Right lobe of liver (tissue), 6 donors: ENCODE results near the gene BRPF3. TPM values are rescaled to one million over a fixed set of nuclear protein-coding genes. Genes with fewer than 3 reads are reported as not detected.
A peak's percentile ranks its signal among the peaks of the same experiment; 100 is the strongest.

ENCODE experiments used
- ATAC-seq, 4 donors: fragments of 200-7000 bp; cut with Tn5 transposase; one replicate each; pipeline ENCODE4 v1.9.1; 2020; ENCODE audit warnings: mild to moderate bottlenecking in 4 of 4, moderate library complexity in 4 of 4
- DNase-seq, 3 donors: peaks; one replicate each; pipeline ENCODE4 v3.0.0-alpha.2; 2020
- H3K27ac ChIP-seq, 3 donors: fragments of 200-600 bp; one replicate each; pipeline ENCODE4 v1.8.0; 2022
- H3K27me3 ChIP-seq, 2 donors: fragments of 200-600 bp; one replicate each; pipeline ENCODE4 v1.8.0; 2022
- H3K36me3 ChIP-seq, 4 donors: fragments of 200-600 bp; sonication (generic) in 1 of 4; one replicate each; pipeline versions ENCODE4 v1.5.1 to v1.8.0; 2017 to 2022; ENCODE audit warnings: control low read depth in 1 of 4
- H3K4me1 ChIP-seq, 4 donors: fragments of 200-600 bp; sonication (generic) in 1 of 4; one replicate each; pipeline versions ENCODE4 v1.5.1 to v1.8.0; 2017 to 2022; ENCODE audit warnings: control low read depth in 1 of 4
- H3K4me3 ChIP-seq, 3 donors: fragments of 200-600 bp; one replicate each; pipeline ENCODE4 v1.8.0; 2022
- H3K9me3 ChIP-seq, 4 donors: fragments of 200-600 bp; sonication (generic) in 1 of 4; one replicate each; pipeline versions ENCODE4 v1.5.1 to v1.8.0; 2017 to 2022; ENCODE audit warnings: control low read depth in 1 of 4
- POLR2A ChIP-seq: fragments of 450-650 bp; IDR thresholded peaks from one replicate; pipeline ENCODE4 v1.6.1; 2017; ENCODE audit warnings: antibody characterized with exemption, mild to moderate bottlenecking
- WGBS: methylation state at CpG from one replicate; pipeline ENCODE4 v1.1.6; 2018; ENCODE audit warnings: low coverage, low lambda C conversion rate; ENCODE audit not compliant: insufficient coverage; ENCODE audit errors: missing lambda C conversion rate; 5-methylcytosine and 5-hydroxymethylcytosine counted together
- intact Hi-C, 2 donors: fragments of 100-400 bp; cut with DNase I; formaldehyde crosslinking; loops; one replicate each; pipeline versions ENCODE4 v1.11.2 to v1.14.1; 2022
- total RNA-seq, 6 experiments: library from RNA; depleted of rRNA in 2 of 6; stranded (reverse); fragments of >200 nt in 2 of 6; fragmentation: NEBNext Ultra II Directional in 3 of 6; extraction: Animal tissue kit (Norgen Biotek cat#: 25700) in 3 of 6; gene quantifications; one replicate each; pipeline versions ENCODE4 v1.1.0 to v1.2.4, GENCODE V29; 2016 to 2023
- TF ChIP-seq, protein P1 (sequence below), 4 donors: fragments of 200-600 bp in 3 of 4; fragments of 450-650 bp in 1 of 4; IDR thresholded peaks; one replicate each; pipeline versions ENCODE4 v1.5.1 to v1.8.0; 2016 to 2022; ENCODE audit warnings: antibody characterized with exemption in 4 of 4, mild to moderate bottlenecking in 2 of 4
- donor health status: DM: no; HTN: yes; CAD: no.
- donor health status: DM: no; HTN: no; CAD: no.
- donor health status: DM: no; HTN: no; CAD: no.
- donor health status: DM: no; HTN: yes; CAD: no.
- donor health status: DM: no; HTN: yes; CAD: no.

The BRPF3 gene
- total RNA-seq, 6 experiments from 2014 or later, result 14.2 to 20.8 (median 18.6) TPM

DNA sequence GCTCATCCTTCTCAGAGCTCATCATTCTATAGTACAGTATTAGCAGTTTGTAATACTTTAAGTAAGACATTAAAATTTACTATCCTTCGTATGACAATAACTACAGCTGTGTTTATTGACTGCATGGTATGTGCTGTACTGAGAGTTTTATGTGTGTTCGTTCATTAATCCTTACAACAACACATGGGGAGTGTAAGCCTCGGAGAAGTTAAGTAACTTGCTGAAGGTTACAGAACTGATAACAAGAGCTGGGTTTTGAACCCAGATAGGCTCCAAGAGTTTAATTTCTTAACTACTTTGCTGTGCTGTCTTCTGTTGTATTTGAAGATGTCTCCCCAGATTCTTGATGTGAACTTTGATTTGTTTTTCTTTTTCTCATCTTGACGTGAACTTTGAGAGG is 23.7 kb downstream of the BRPF3 start:
- Histone ChIP-seq H3K36me3 (peaks cover 0 to 84% (median 30%) of the 10 kb centered on the region in 4 donors), H3K27ac (no peak overlapping the region), H3K4me3 (no peak overlapping the region), H3K27me3 (no peaks in the 10 kb centered on the region), H3K9me3 (no peaks in the 10 kb centered on the region), H3K4me1 (no peaks in the 10 kb centered on the region)
- DNase-seq (no peak), ATAC-seq (no peak)
- 75% methylated on average over 4 of the region's 4 CpGs for WGBS
- TF ChIP-seq, protein P1, sequence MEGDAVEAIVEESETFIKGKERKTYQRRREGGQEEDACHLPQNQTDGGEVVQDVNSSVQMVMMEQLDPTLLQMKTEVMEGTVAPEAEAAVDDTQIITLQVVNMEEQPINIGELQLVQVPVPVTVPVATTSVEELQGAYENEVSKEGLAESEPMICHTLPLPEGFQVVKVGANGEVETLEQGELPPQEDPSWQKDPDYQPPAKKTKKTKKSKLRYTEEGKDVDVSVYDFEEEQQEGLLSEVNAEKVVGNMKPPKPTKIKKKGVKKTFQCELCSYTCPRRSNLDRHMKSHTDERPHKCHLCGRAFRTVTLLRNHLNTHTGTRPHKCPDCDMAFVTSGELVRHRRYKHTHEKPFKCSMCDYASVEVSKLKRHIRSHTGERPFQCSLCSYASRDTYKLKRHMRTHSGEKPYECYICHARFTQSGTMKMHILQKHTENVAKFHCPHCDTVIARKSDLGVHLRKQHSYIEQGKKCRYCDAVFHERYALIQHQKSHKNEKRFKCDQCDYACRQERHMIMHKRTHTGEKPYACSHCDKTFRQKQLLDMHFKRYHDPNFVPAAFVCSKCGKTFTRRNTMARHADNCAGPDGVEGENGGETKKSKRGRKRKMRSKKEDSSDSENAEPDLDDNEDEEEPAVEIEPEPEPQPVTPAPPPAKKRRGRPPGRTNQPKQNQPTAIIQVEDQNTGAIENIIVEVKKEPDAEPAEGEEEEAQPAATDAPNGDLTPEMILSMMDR (IDR thresholded peaks at IDR 0.05), result no peak
- intact Hi-C loops, result no loop called here

DNA sequence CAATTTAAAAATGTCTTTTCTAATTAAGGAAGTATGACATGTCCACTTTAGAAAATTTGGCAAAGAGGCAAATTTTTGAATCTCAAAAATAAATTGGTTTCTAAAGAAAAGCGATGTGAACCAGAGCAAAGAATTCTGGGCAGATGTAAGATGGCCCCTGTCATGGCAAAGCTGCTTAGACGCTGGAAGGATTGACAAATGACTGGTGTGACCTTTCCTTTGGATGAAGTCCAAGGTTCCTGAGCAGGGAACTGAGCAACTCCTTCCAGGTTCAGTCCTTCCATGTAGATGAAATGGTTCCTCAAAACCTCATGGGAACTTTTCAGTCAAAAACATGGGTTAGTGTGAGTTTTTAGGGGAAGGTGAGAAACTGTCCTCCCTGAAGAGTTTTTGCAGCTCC is 25.1 kb downstream of the BRPF3 start:
- intact Hi-C loops, result no loop called here
- H3K4me1 ChIP-seq, result no peaks in the 10 kb centered on the region
- H3K4me3 ChIP-seq, result no peak overlapping the region
- H3K36me3 ChIP-seq, result peaks cover 0 to 72% (median 28%) of the 10 kb centered on the region in 4 donors
- TF ChIP-seq POLR2A, result no peak
- TF ChIP-seq, protein P1 (IDR thresholded peaks at IDR 0.05), result no peak
- no peaks in the 10 kb centered on the region for H3K9me3 ChIP-seq
- no peaks in the 10 kb centered on the region for H3K27me3 ChIP-seq
- no peak overlapping the region for H3K27ac ChIP-seq
- DNase-seq, result no peak
- 61% methylated on average over 2 of the region's 2 CpGs for WGBS
- ATAC-seq, result no peak

DNA sequence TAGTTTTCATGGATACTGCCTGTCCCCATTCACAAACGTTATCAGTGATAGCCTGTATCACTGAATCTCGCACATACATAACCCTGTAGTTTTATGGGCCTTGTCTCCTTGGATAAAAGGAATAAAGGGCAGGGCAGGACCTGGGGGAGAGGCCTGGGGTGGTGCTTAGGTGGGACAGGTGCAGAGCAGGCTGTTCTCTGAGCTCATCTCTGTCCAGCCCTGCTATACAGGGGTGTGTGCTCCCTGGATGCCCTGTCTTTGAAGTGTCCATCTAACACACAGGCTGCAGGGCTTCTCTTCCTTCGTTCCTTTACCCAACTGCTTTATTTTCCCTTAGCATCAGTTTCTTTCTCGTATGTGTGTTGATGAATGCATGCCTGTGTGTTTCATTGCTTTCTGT is 26.4 kb downstream of the BRPF3 start:
- ATAC-seq, result no peak
- Histone ChIP-seq H3K36me3 (peaks cover 0 to 68% (median 30%) of the 10 kb centered on the region in 4 donors), H3K4me1 (no peaks in the 10 kb centered on the region), H3K9me3 (no peaks in the 10 kb centered on the region), H3K27ac (no peak overlapping the region), H3K27me3 (no peaks in the 10 kb centered on the region), H3K4me3 (no peak overlapping the region)
- no peak for DNase-seq
- 73% methylated on average over 4 of the region's 4 CpGs for WGBS
- TF ChIP-seq, protein P1 (IDR thresholded peaks at IDR 0.05), result no peak
- TF ChIP-seq POLR2A, result no peak
- intact Hi-C loops, result no loop called here

DNA sequence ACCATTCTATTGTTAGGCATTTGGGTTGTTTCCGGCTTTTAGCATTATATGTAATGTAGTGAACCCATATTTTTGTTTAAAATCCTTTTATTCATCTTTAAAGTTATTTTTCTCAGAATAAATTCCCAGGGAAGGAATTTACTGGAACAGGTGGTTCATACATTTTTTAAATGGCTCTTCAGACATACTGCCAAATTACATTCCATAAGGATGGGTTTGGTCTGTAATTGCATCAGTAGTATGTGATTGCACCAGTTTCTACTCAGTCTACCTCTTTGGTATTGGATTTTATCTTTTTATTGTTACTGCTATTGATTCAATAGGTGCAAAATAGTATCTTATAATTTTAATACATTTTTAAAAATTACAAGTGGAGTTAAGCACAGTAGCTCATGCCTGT is 27.2 kb downstream of the BRPF3 start:
- intact Hi-C loops, result no loop called here
- TF ChIP-seq, protein P1 (IDR thresholded peaks at IDR 0.05), result no peak
- TF ChIP-seq POLR2A, result no peak
- H3K27me3 ChIP-seq, result no peaks in the 10 kb centered on the region
- peaks cover 0 to 64% (median 33%) of the 10 kb centered on the region in 4 donors for H3K36me3 ChIP-seq
- H3K27ac ChIP-seq, result no peak overlapping the region
- no peaks in the 10 kb centered on the region for H3K9me3 ChIP-seq
- ATAC-seq (no peak), DNase-seq (no peak)
- 95% methylated on average over 1 of the region's 1 CpG for WGBS
- H3K4me3 ChIP-seq, result no peak overlapping the region
- no peaks in the 10 kb centered on the region for H3K4me1 ChIP-seq

DNA sequence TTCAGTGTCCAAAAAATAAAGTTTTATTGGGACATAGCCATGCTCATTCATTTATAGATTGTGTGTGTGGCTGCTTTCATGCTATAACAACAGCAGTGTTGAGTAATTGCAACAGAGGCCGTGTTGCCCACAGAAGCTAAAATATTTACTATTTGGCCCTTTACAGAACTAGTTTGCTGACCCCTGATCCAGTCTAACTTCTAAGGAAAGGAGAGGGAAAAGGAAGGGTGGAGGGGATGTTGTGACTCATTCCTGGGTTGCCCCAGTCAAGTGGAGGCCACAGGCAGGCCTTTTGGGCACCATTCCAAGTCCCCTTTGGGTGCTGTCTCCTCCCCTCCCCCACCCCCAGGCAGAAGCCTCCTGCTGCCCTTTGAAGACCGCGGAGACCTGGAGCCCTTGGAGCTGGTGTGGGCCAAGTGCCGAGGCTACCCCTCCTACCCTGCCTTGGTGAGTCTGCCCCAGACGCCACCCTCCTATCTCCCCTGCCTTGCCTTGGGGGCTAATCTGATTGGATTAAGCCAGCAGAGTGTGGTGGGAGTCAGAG is 28.4 kb downstream of the BRPF3 start:
- intact Hi-C loops, result no loop called here
- H3K4me1 ChIP-seq, result no peaks in the 10 kb centered on the region
- H3K9me3 ChIP-seq, result no peaks in the 10 kb centered on the region
- ATAC-seq (peak in 1 of 4 donors; percentile 30), DNase-seq (no peak)
- 17% methylated on average over 1 of the region's 5 CpGs for WGBS
- H3K27me3 ChIP-seq, result no peaks in the 10 kb centered on the region
- peaks cover 0 to 63% (median 31%) of the 10 kb centered on the region in 4 donors for H3K36me3 ChIP-seq
- H3K27ac ChIP-seq, result no peak overlapping the region
- no peak for TF ChIP-seq POLR2A
- TF ChIP-seq, protein P1 (IDR thresholded peaks at IDR 0.05), result no peak
- H3K4me3 ChIP-seq, result no peak overlapping the region
